ENCODE data around the gene SLC2A9. TPM values are rescaled to one million over a fixed set of nuclear protein-coding genes. Genes with fewer than 3 reads are reported as not detected.
"Not testable (repeated sequence)": the region's sequence is repeated elsewhere in the genome, so short reads cannot be mapped to it uniquely, and the experiment has no call there.

SLC2A9 gene
- total RNA-seq, 1 experiment from 2014 or later: not detected

DNA sequence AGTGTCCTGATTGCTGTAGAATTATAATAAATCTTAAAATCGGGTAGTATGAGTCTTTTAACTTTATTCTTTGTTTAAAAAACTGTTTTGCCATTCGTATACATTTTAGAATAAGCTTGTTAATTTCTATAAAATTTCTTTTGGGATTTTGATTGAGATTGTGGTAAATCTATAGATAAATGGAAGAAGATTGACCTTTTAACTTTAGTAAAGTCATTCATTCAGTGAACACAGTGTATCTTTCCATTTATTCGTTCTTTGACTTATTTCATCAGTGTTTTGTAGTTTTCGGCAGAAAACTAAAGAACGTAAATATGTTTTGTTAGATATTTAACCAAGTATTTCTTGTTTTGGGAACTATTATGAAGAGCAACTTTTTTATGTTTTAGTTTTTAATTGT is 201.0 kb downstream of the SLC2A9 start:
- no peak overlapping the region for H3K4me3 ChIP-seq
- H3K9me3 ChIP-seq: no peaks in the 10 kb centered on the region
- no peaks in the 10 kb centered on the region for H3K36me3 ChIP-seq
- no peaks in the 10 kb centered on the region for H3K27me3 ChIP-seq
- no peak for DNase-seq

DNA sequence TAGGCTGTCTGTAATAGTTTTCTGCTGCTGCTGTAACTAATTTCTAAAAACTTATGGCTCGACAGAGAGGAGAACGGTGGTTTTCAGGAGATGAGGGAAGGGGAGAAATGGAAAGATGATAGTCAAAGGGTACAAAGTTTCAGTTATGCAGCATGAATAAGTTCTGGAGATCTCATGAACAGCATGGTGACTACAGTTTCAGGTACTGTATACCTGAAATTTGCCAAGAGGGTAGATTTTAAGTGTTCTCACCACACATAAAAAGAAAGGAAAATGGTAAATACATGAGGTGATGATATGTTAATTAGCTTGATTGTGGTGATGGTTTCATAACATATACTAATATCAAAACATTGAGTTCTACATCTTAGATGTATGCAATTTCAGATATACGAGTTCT is 205.0 kb downstream of the SLC2A9 start:
- H3K4me3 ChIP-seq: no peak overlapping the region
- DNase-seq: no peak
- no peaks in the 10 kb centered on the region for H3K27me3 ChIP-seq
- no peaks in the 10 kb centered on the region for H3K9me3 ChIP-seq
- no peaks in the 10 kb centered on the region for H3K36me3 ChIP-seq

DNA sequence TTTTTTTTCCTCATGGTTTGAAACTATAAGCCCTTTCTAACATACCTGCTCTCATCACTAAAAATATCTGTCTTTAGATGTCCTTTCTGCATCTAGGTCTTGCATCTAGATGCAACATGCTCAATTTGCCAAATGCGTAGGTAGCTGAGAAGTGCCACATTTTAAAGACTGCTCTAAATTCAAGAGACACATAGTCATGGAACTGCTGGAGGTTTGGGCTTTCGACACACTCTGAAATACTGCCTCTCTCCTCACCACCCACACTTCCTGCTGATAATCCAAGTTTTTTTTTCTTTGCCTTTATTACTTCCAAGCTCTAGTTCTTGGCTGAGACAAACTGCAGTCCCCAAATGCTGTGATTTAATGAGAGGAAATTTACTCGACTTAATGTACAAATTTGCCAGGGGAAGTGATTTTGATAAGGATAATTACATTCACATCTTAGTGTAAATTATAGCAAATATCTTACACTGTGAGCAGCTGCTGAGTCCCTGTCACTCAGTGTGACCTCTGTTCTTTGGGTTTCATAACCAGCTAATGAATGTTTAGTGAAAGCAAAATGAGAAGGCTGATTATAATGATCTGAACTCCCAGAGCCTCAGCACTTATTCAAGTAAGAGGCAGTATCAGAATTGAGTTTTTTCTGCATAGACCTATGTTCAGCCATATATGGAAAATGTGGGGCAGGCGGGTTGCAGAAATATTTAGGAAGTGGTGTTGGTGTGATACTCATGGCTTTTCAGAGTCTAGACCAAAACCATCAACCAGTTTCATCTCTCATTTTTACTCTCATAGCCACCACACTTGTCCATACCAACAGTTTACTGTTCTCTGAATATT is 208.6 kb downstream of the SLC2A9 start:
- no peak for DNase-seq
- Histone ChIP-seq H3K36me3 (no peaks in the 10 kb centered on the region), H3K4me3 (no peak overlapping the region), H3K9me3 (no peaks in the 10 kb centered on the region), H3K27me3 (no peaks in the 10 kb centered on the region)

DNA sequence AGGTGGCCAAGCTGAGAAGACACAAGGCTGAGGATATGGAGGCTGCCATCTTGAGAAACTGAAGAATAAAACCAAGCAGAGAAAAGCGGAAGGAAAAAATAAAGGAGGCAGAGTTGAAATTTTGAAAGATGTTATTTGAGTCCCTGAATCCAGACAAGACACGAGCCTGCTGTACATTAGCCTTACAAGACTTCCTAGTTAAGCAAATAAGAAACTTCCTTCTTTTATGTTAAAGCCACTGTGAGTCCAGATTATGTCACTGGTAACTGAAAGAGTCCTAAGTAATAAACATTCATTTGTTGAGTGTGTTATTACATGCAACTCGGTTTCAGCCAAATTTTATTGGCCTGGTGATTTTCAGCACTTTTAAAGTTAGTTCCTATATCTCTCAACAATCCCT is 209.5 kb downstream of the SLC2A9 start:
- H3K36me3 ChIP-seq: no peaks in the 10 kb centered on the region
- no peak for DNase-seq
- no peaks in the 10 kb centered on the region for H3K9me3 ChIP-seq
- no peaks in the 10 kb centered on the region for H3K27me3 ChIP-seq
- no peak overlapping the region for H3K4me3 ChIP-seq

DNA sequence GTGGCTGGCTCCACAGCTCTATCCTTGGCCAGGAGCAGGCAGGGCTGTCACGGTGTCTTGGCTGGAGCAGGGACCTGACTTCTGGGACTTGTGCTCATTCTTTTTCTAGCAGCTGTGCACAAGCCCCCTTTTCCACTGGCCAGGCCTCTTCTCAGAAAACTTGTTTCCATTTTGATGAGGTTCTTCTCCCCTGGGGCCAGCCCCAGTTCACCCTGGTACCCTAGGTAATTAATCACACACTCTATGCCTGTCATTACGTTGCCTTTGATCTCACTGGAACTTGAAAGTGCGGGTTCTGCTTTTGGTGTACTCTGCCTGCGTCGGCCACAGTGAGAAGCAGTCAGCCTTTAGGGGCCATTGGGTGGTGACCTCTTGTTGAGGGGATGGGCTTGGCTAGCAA is 213.2 kb downstream of the SLC2A9 start:
- Histone ChIP-seq H3K27me3 (no peaks in the 10 kb centered on the region), H3K9me3 (no peaks in the 10 kb centered on the region), H3K4me3 (no peak overlapping the region), H3K36me3 (no peaks in the 10 kb centered on the region)
- DNase-seq: no peak

DNA sequence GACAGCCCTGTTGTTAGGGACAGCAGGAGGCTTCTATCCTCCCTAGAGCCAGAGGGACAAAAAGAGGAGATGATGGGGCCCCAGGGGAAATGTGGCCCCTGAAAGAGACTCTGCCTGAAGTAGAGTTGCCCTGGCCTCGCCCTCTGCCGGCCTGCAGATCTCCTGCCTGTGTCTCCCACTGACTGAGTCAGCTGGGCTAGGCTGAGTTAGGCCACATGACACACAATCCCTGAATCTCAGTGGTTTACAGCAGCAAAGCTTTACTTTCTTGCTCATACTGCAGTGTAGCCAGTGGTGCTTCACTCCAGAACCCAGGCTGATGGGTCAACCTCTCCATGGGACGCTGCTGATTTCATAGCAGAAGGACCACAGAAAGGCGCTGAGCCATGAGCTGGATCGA is 216.4 kb downstream of the SLC2A9 start:
- H3K36me3 ChIP-seq: no peaks in the 10 kb centered on the region
- H3K27me3 ChIP-seq: no peaks in the 10 kb centered on the region
- no peak for DNase-seq
- no peak overlapping the region for H3K4me3 ChIP-seq
- H3K9me3 ChIP-seq: no peaks in the 10 kb centered on the region

DNA sequence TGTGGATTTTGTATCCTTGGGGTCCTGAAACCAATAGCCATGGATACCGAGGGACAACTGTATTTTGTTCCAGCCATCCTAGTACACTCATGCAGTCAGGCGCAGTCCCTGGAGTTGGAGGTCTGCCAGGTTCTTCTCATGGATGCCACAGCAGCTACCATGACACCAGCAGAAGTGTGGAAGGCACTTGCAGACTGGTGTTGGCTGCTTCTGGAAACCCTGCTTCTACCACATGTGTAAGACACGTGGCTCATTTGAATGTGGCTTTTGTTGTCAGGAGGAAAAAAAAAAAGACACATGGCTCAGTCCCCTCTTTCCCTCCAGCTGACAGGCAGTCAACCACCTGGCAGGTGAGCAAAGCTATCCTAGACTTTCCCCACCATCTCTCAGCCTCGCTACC is 220.4 kb downstream of the SLC2A9 start:
- no peak overlapping the region for H3K4me3 ChIP-seq
- H3K27me3 ChIP-seq: no peaks in the 10 kb centered on the region
- H3K36me3 ChIP-seq: no peaks in the 10 kb centered on the region
- no peak for DNase-seq
- no peaks in the 10 kb centered on the region for H3K9me3 ChIP-seq

DNA sequence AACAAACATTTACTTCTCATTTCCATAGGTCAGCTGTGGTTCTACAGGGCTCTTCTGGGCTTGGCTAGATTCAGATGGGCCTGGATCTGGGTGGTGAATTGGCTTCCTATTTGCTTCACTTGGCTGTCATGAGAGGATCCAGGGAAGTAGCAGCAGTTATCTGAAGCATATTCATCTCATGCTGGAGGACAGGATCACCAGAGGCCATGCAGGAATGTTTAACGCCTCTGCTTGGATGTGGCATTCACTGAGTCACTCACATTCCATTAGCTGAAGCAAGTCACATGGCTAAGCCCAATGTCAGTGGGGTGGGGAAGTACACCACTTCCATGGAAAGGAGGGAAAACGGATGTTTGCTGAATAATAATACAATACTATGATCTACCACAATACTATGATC is 224.7 kb downstream of the SLC2A9 start:
- not testable (repeated sequence) for H3K27me3 ChIP-seq, DNase-seq, H3K9me3 ChIP-seq

DNA sequence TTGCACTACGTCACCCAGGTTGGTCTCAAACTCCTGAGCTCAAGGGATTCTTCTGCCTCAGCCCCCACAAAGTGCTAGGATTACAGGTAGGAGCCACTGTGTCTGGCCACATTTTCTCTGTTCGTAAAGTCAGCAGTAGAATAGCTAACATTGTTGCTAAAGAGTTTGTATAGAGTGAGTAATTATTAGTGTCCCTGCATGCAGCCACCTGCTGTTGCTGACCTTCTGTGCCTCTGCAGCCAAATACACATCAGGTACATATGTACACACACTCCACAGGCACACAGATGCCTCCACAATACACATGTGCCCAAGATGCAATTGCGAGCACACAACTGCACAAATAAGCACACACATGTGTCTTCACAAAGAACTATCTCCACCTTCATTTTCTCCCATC is 228.9 kb downstream of the SLC2A9 start:
- Histone ChIP-seq H3K4me3 (no peak overlapping the region), H3K36me3 (no peaks in the 10 kb centered on the region), H3K9me3 (no peaks in the 10 kb centered on the region), H3K27me3 (no peaks in the 10 kb centered on the region)
- no peak for DNase-seq

More for the DNA sequence above, 224.7 kb downstream of the SLC2A9 start:
- H3K36me3 ChIP-seq, H3K4me3 ChIP-seq: not testable (repeated sequence)

DNA sequence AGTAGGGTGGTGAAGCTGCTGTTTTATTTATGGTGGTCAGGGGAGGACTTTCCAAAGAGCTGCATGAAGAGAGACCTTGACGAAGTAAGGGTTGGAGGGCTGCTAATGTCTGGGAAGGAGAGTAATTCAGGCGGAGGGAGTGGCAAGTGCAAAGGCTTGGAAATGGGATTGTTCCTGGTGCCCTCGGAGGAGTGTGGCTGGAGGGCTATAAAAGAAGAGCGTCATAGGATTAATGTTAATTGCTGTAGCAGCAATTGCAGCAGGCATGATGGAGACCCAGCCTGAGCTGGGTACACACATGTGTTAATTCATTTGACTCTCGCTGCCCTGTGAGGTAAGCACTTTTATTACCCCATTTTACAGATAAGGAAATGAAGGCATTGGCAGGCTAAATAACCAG is 235.4 kb downstream of the SLC2A9 start:
- not testable (repeated sequence) for H3K27me3 ChIP-seq, DNase-seq, H3K9me3 ChIP-seq, H3K4me3 ChIP-seq, H3K36me3 ChIP-seq

DNA sequence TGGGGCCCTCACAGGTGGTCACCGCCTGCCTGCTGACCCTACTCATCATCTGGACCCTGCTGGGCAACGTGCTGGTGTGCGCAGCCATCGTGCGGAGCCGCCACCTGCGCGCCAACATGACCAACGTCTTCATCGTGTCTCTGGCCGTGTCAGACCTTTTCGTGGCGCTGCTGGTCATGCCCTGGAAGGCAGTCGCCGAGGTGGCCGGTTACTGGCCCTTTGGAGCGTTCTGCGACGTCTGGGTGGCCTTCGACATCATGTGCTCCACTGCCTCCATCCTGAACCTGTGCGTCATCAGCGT is 239.2 kb downstream of the SLC2A9 start:
- Histone ChIP-seq H3K36me3 (no peaks in the 10 kb centered on the region), H3K9me3 (no peaks in the 10 kb centered on the region), H3K27me3 (no peaks in the 10 kb centered on the region), H3K4me3 (no peak overlapping the region)
- no peak for DNase-seq

DNA sequence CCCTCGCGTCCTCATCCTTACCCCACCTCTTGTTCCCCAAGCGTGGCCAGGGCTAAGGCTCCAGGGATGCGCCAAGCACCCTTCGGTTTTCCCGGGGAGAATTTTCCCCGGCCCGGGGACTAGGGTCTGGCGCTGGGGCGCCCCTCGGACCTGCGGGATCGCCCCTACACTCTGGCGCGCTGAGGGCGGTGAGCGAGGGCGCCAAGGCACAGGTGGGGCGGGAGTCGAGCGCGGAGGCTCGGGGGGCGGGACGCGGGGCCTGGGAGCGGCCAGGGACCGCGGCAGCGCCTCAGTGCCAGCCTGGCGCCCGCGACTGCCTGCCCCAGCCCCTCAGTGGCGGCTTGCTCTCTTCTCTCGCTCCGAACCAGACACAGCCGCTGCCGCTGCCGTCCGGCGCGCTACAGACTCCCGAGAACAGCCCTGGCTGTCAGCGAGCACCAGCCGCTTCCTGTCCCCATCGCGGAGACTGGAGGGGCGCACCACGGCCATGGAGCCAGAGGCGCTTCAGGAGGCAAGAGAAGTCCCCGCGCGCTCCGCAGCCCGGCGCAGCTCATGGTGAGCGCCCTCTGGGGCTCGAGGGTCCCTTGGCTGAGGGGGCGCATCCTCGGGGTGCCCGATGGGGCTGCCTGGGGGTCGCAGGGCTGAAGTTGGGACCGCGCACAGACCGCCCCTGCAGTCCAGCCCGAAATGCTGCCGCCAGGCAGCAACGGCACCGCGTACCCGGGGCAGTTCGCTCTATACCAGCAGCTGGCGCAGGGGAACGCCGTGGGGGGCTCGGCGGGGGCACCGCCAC is 239.8 kb downstream of the SLC2A9 start, which contains the start of gene DRD5:
Gene DRD5, plus strand, starts transcription at position 292 of the 793 bp plus-strand sequence. Its CDS starts 396 bp downstream, at position 688.
- Histone ChIP-seq H3K4me3 (no peak within 1 kb of the TSS), H3K9me3 (no peaks in the 10 kb centered on the region), H3K27me3 (no peaks in the 10 kb centered on the region), H3K36me3 (no peaks in the 10 kb centered on the region)
- no peak for DNase-seq

Other genes with a start within 250 kb of the SLC2A9 start
- gene DRD5, start 239.9 kb downstream of the SLC2A9 start, total RNA-seq (2014; rRNA removed; shearing (Covaris generic); ENCODE audit: low replicate concordance): not detected in 2 replicates
- 181 and 237 TPM in 2 replicates for gene WDR1, start 95.3 kb upstream of the SLC2A9 start, total RNA-seq (2014; rRNA removed; shearing (Covaris generic); ENCODE audit: low replicate concordance)

Measured in MG63 (cell line).